ENCODE results near the gene NEK9. TPM values are rescaled to one million over a fixed set of nuclear protein-coding genes. Genes with fewer than 3 reads are reported as not detected.

NEK9 gene
- total and polyA plus RNA-seq, 10 of the 15 experiments (the other 5 are each of a cell fraction or from before 2014, with no cell fraction given): 6.0 to 78.8 (median 44.7) TPM

GRCh38 chr14:75046275-75046674 is 80.6 kb downstream of the NEK9 start (continued):
- TF ChIP-seq ZBTB4 (CRISPR knock-in tag; IDR thresholded peaks at IDR 0.05): no peak
- no peak for TF ChIP-seq DPF2 (IDR thresholded peaks at IDR 0.05)

- Histone ChIP-seq H3K27me3 (replicated peaks in 1 of 2; ENCODE audit: control insufficient read depth in 2 of 2, insufficient read depth in 2 of 2, low read length in 1 of 2) (no peaks in the 10 kb centered on the region), H3K4me2 (ENCODE audit: control insufficient read depth, insufficient read depth) (no peak overlapping the region), H3K27ac (ENCODE audit: control insufficient read depth, insufficient read depth) (no peak overlapping the region), H3K4me1 (ENCODE audit: control insufficient read depth, insufficient read depth, low read length) (no peaks in the 10 kb centered on the region), H4K20me1 (ENCODE audit: control insufficient read depth, insufficient read depth) (no peaks in the 10 kb centered on the region), H3K79me2 (ENCODE audit: control insufficient read depth, insufficient read depth, low read length) (peaks cover 6% of the 10 kb centered on the region), H3K9ac (ENCODE audit: control insufficient read depth, insufficient read depth, low read length) (no peak overlapping the region), H3K4me3 (no peak overlapping the region), H3K36me3 (ENCODE audit: control insufficient read depth in 2 of 2, insufficient read depth in 2 of 2, low read length in 1 of 2) (no peaks in the 10 kb centered on the region; a peak in 1 of 4 replicates), H3K9me3 (replicated peaks; ENCODE audit: control insufficient read depth, insufficient read depth, low read length) (no peaks in the 10 kb centered on the region), H2AFZ (ENCODE audit: control insufficient read depth, low read depth, low read length) (no peak overlapping the region)
- FAIRE-seq (no peak), ATAC-seq (no peak), DNase-seq (ENCODE audit: low read depth, low spot score) (no peak)
- SMC1A ChIA-PET (ENCODE audit: uncharacterized antibody, unreplicated experiment): interaction anchor here (0.9 to 1.9 kb wide), 6 partner anchors 9 to 108 kb away, joined by 3 to 7 read pairs (median 4); partner anchors contain the start of gene ACYP1
- RAD21 ChIA-PET (ENCODE audit: unreplicated experiment): interaction anchor here (0.9 to 1.7 kb wide), 2 partner anchors 43 to 83 kb away, joined by 3 read pairs; no protein-coding TSS in a partner anchor
- TF ChIP-seq KAT2A (conservative IDR thresholded peaks at IDR 0.05; ENCODE audit: control insufficient read depth, low read depth, low read length) (no peak), PML (IDR thresholded peaks at IDR 0.05; ENCODE audit: low read length) (no peak), SKIL (IDR thresholded peaks at IDR 0.05; ENCODE audit: low read depth, poor library complexity, severe bottlenecking) (no peak)
- intact Hi-C loops (cut with micrococcal nuclease; ENCODE audit: unreplicated experiment) (no loop called here), in situ Hi-C loops (cut with MboI) (no loop called here)
- CTCF ChIA-PET: interaction anchor here (1.1 to 1.5 kb wide), 5 partner anchors 11 to 161 kb away, joined by 3 to 5 read pairs (median 3); no protein-coding TSS in a partner anchor
- BruUV-seq (replicated peaks): no TSS peak
- POLR2A ChIA-PET: interaction anchor here (1.6 to 1.7 kb wide), 2 partner anchors 18 kb away, joined by 4 to 11 read pairs; no protein-coding TSS in a partner anchor
- WGBS (ENCODE audit: insufficient coverage, insufficient replicate concordance, low lambda C conversion rate, missing lambda C conversion rate): 97% methylated on average over 8 of the region's 8 CpGs
Observed at GRCh38 chr14:75044752-75045151, 82.1 kb downstream of the NEK9 start.
